Liver (tissue), 9 donors: ENCODE results near the gene DKC1. TPM values are rescaled to one million over a fixed set of nuclear protein-coding genes. Genes with fewer than 3 reads are reported as not detected.

ENCODE experiments used
- DNase-seq: peaks from one replicate; pipeline ENCODE4 v3.0.0-alpha.2; 2017; ENCODE audit warnings: low spot score
- H3K27ac ChIP-seq, 2 donors: one replicate each; pipeline ENCODE4 v1.7.0; 2013; ENCODE audit warnings: inconsistent platforms in 2 of 2, low read length in 2 of 2, control low read depth in 1 of 2, low read depth in 1 of 2, mild to moderate bottlenecking in 1 of 2
- H3K27me3 ChIP-seq, 4 donors: one replicate each; pipeline versions ENCODE4 v1.6.1 to v1.7.0; 2013; ENCODE audit warnings: low read length in 3 of 4, inconsistent platforms in 1 of 4, mild to moderate bottlenecking in 1 of 4, moderate library complexity in 1 of 4; ENCODE audit not compliant: control insufficient read depth in 4 of 4, insufficient read depth in 4 of 4
- H3K36me3 ChIP-seq, 4 donors: one replicate each; pipeline versions ENCODE4 v1.6.1 to v1.7.0; 2013; ENCODE audit warnings: low read length in 3 of 4, mild to moderate bottlenecking in 3 of 4, low read depth in 1 of 4, moderate library complexity in 1 of 4; ENCODE audit not compliant: control insufficient read depth in 4 of 4, insufficient read depth in 3 of 4
- H3K4me1 ChIP-seq, 4 donors: one replicate each; pipeline versions ENCODE4 v1.6.1 to v1.7.0; 2013; ENCODE audit warnings: low read length in 3 of 4, mild to moderate bottlenecking in 3 of 4, moderate library complexity in 1 of 4; ENCODE audit not compliant: control insufficient read depth in 4 of 4, insufficient read depth in 4 of 4
- H3K4me3 ChIP-seq, 3 donors: one replicate each; pipeline versions ENCODE4 v1.6.1 to v1.7.0; 2013; ENCODE audit warnings: low read length in 3 of 3, control low read depth in 1 of 3, low read depth in 1 of 3, mild to moderate bottlenecking in 1 of 3
- H3K9ac ChIP-seq, 2 donors: one replicate each; pipeline ENCODE4 v1.7.0; 2013; ENCODE audit warnings: low read length in 2 of 2, mild to moderate bottlenecking in 2 of 2, moderate library complexity in 2 of 2, control low read depth in 1 of 2, low read depth in 1 of 2
- H3K9me3 ChIP-seq, 4 donors: one replicate each; pipeline versions ENCODE4 v1.6.1 to v1.7.0; 2013; ENCODE audit warnings: low read length in 3 of 4; ENCODE audit not compliant: control insufficient read depth in 4 of 4
- ATF3 ChIP-seq: IDR thresholded peaks from 2 replicates; pipeline ENCODE4 v1.6.1; 2016; ENCODE audit warnings: antibody characterized with exemption
- CTCF ChIP-seq: fragments of 150-350 bp; IDR thresholded peaks from 2 replicates; pipeline ENCODE4 v1.5.1; 2017; ENCODE audit warnings: improper control_type of control experiment, low read depth, low read length; ENCODE audit not compliant: missing input control
- GABPA ChIP-seq, 2 donors: IDR thresholded peaks in 1 of 2; conservative IDR thresholded peaks in 1 of 2; 2 replicates each; pipeline ENCODE4 v1.6.1; 2016; ENCODE audit warnings: antibody characterized with exemption in 2 of 2, mild to moderate bottlenecking in 1 of 2, moderate library complexity in 1 of 2
- HNF4A ChIP-seq, 2 donors: conservative IDR thresholded peaks; 2 replicates each; pipeline ENCODE4 v1.6.1; 2016; ENCODE audit warnings: antibody characterized with exemption in 2 of 2, mild to moderate bottlenecking in 2 of 2
- HNF4G ChIP-seq: IDR thresholded peaks from 2 replicates; pipeline ENCODE4 v1.6.1; 2016; ENCODE audit warnings: antibody characterized with exemption
- JUND ChIP-seq, 2 donors: IDR thresholded peaks; 2 replicates each; pipeline ENCODE4 v1.6.1; 2016; ENCODE audit warnings: antibody characterized with exemption in 2 of 2
- MAX ChIP-seq: IDR thresholded peaks from 2 replicates; pipeline ENCODE4 v1.6.1; 2016; ENCODE audit warnings: antibody characterized with exemption
- NR2F2 ChIP-seq: IDR thresholded peaks from 2 replicates; pipeline ENCODE4 v1.6.1; 2016; ENCODE audit warnings: antibody characterized with exemption
- RXRA ChIP-seq, 2 donors: IDR thresholded peaks; 2 replicates each; pipeline ENCODE4 v1.6.1; 2017 to 2018; ENCODE audit warnings: antibody characterized with exemption in 2 of 2, mild to moderate bottlenecking in 1 of 2
- SP1 ChIP-seq: IDR thresholded peaks from 2 replicates; pipeline ENCODE4 v1.6.1; 2018; ENCODE audit warnings: antibody characterized with exemption, mild to moderate bottlenecking
- TAF1 ChIP-seq: conservative IDR thresholded peaks from 2 replicates; pipeline ENCODE4 v1.6.1; 2016; ENCODE audit warnings: antibody characterized with exemption, mild to moderate bottlenecking
- WGBS: extraction: QIAGEN DNeasy Blood & Tissue Kit; methylation state at CpG from one replicate; pipeline ENCODE4 v1.1.7; 2013; 5-methylcytosine and 5-hydroxymethylcytosine counted together
- polyA plus RNA-seq, 2 donors: library from polyadenylated mRNA; stranded (reverse) in 1 of 2; unstranded in 1 of 2; fragments of 200-250 nt in 1 of 2; fragments of >200 nt in 1 of 2; fragmentation: Nextera tagmentation in 1 of 2; extraction: Ambion mirVana in 1 of 2; gene quantifications; one replicate each; pipeline versions ENCODE4 v1.2.1 to v1.2.3, GENCODE V29; 2013 to 2015
- total RNA-seq, 2 donors: library from RNA; depleted of rRNA; stranded (reverse); fragments of >200 nt; gene quantifications; one replicate each; pipeline ENCODE4 v1.2.3, GENCODE V29; 2014
- TF ChIP-seq, protein P1 (sequence below): IDR thresholded peaks from 2 replicates; pipeline ENCODE4 v1.6.1; 2016; ENCODE audit warnings: antibody characterized with exemption, mild to moderate bottlenecking
- TF ChIP-seq, protein P2 (sequence below): IDR thresholded peaks from 2 replicates; pipeline ENCODE4 v1.6.1; 2016; ENCODE audit warnings: antibody characterized with exemption
- donor health status: healthy.
- donor health status: healthy.
- donor health status: healthy.
- donor health status: healthy.
- donor health status: healthy.

The DKC1 gene
- total and polyA plus RNA-seq, 4 donors, result 14.0 to 21.9 (median 16.5) TPM

DNA sequence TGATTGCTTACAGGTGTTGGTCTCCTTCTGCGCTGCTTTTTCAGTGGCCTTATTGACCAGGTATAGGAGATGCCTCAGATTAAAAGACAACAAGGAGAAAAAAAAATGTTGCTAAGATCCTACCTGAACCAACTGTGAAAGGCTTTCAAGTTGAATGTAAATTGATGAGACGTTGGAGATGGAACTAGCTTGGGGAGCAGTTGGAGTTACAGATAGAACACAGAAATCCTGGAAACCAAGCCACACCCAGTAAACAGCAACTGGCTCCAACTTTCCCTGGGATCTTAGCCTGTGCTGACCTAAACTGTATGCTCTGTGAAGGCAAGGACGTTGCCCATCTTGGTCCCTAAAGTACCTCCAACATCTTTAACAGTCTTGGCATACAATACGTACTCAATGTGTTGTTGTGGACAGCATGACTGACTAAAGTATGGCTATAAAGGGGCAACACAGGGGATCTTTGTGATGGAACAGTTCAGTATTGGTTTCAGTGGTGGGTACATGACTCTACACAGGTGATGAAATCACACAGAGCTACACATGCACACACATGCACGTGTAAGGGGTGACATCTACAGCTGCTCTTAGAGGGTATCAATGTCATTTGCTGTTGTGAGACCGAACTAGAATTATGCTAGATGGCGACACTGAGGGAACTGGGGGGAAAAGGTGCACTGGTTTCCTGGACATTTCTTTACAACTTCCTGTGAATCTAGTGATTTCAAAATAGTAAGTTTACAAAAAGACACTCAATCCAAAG, 34.1 kb upstream of the DKC1 start (continued):
- TF ChIP-seq, protein P1, sequence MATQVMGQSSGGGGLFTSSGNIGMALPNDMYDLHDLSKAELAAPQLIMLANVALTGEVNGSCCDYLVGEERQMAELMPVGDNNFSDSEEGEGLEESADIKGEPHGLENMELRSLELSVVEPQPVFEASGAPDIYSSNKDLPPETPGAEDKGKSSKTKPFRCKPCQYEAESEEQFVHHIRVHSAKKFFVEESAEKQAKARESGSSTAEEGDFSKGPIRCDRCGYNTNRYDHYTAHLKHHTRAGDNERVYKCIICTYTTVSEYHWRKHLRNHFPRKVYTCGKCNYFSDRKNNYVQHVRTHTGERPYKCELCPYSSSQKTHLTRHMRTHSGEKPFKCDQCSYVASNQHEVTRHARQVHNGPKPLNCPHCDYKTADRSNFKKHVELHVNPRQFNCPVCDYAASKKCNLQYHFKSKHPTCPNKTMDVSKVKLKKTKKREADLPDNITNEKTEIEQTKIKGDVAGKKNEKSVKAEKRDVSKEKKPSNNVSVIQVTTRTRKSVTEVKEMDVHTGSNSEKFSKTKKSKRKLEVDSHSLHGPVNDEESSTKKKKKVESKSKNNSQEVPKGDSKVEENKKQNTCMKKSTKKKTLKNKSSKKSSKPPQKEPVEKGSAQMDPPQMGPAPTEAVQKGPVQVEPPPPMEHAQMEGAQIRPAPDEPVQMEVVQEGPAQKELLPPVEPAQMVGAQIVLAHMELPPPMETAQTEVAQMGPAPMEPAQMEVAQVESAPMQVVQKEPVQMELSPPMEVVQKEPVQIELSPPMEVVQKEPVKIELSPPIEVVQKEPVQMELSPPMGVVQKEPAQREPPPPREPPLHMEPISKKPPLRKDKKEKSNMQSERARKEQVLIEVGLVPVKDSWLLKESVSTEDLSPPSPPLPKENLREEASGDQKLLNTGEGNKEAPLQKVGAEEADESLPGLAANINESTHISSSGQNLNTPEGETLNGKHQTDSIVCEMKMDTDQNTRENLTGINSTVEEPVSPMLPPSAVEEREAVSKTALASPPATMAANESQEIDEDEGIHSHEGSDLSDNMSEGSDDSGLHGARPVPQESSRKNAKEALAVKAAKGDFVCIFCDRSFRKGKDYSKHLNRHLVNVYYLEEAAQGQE, result no peak
- TF ChIP-seq, protein P2, sequence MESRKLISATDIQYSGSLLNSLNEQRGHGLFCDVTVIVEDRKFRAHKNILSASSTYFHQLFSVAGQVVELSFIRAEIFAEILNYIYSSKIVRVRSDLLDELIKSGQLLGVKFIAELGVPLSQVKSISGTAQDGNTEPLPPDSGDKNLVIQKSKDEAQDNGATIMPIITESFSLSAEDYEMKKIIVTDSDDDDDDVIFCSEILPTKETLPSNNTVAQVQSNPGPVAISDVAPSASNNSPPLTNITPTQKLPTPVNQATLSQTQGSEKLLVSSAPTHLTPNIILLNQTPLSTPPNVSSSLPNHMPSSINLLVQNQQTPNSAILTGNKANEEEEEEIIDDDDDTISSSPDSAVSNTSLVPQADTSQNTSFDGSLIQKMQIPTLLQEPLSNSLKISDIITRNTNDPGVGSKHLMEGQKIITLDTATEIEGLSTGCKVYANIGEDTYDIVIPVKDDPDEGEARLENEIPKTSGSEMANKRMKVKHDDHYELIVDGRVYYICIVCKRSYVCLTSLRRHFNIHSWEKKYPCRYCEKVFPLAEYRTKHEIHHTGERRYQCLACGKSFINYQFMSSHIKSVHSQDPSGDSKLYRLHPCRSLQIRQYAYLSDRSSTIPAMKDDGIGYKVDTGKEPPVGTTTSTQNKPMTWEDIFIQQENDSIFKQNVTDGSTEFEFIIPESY, result no peak

GRCh38 chrX:154729439-154729838, 33.2 kb upstream of the DKC1 start:
- H3K4me3 ChIP-seq, result no peak overlapping the region
- no peaks in the 10 kb centered on the region for H3K27me3 ChIP-seq
- DNase-seq, result no peak
- H3K4me1 ChIP-seq, result peaks cover 5 to 24% (median 17%) of the 10 kb centered on the region in 4 donors
- H3K27ac ChIP-seq, result no peak overlapping the region
- no peak overlapping the region for H3K9ac ChIP-seq
- WGBS, result 70% methylated on average over 3 of the region's 3 CpGs
- TF ChIP-seq JUND (IDR thresholded peaks at IDR 0.05) (no peak), NR2F2 (no peak), TAF1 (no peak), GABPA (IDR thresholded peaks at IDR 0.05 in 1 of 2, conservative IDR thresholded peaks at IDR 0.05 in 1 of 2) (no peak), HNF4A (conservative IDR thresholded peaks at IDR 0.05) (no peak)
- H3K9me3 ChIP-seq, result no peaks in the 10 kb centered on the region
- H3K36me3 ChIP-seq, result no peaks in the 10 kb centered on the region

DNA sequence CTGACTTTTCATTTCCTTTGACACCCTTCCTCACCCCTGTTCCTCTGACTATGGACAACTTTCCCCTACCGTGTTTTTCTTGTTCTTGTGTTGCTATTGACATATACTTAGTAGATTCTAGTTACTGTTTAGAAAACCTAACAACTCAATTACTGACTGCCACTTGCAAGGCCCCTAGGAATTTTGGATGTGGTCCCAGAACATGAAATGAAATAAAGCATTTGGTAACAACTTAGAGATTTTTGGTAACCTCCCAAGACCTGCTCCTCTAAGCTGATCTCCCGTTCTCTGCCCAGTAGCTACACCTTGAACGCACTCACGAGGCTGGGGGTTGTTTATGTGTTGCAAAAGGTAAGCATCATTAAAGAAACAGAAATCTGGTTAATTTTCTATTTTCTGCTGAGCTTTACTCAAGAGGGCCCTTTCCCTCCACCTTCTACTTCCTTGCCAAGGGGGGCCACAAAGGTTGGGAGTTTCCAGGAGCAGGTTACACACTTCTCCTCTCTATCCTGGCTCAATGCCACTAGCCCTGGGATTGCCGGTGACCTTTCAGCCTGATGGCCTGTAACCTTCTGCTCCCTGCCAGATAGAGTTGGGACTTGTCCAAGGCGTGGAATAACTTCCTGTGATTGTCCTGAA, 32.3 kb upstream of the DKC1 start:
- WGBS, result 11% methylated on average over 6 of the region's 6 CpGs
- Histone ChIP-seq H3K36me3 (no peaks in the 10 kb centered on the region), H3K4me3 (no peak overlapping the region), H3K27ac (peak overlapping the region; percentile 11 to 46), H3K9ac (no peak overlapping the region), H3K4me1 (peaks cover 5 to 27% (median 17%) of the 10 kb centered on the region in 4 donors), H3K9me3 (no peaks in the 10 kb centered on the region), H3K27me3 (no peaks in the 10 kb centered on the region)
- TF ChIP-seq CTCF (no peak), MAX (peak; percentile 29), JUND (IDR thresholded peaks at IDR 0.05) (peak in 1 of 2 donors; percentile 24), RXRA (IDR thresholded peaks at IDR 0.05) (peak; percentile 84 to 87), ATF3 (no peak), NR2F2 (peak; percentile 99), HNF4A (conservative IDR thresholded peaks at IDR 0.05) (peak; percentile 37 to 42), HNF4G (no peak), SP1 (peak; percentile 48)
- TF ChIP-seq, protein P2, result no peak
- TF ChIP-seq, protein P1, result no peak
- DNase-seq, result peak; percentile 43
